Ovary (tissue), 3 donors: ENCODE data around the gene TIMP2.
"Not testable (repeated sequence)": the region's sequence is repeated elsewhere in the genome, so short reads cannot be mapped to it uniquely, and the experiment has no call there.

Experiments
- CTCF ChIP-seq, 3 donors: fragments of 450-650 bp in 2 of 3; fragments of 200-600 bp in 1 of 3; IDR thresholded peaks; one replicate each; pipeline versions ENCODE4 v1.5.1 to v1.8.0; 2016 to 2022; ENCODE audit warnings: antibody characterized with exemption in 3 of 3, mild to moderate bottlenecking in 1 of 3
- EP300 ChIP-seq: sonication (generic); formaldehyde crosslinking; IDR thresholded peaks from one replicate; pipeline ENCODE4 v1.6.1; 2017; ENCODE audit warnings: antibody characterized with exemption
- POLR2A ChIP-seq: fragments of 450-650 bp; IDR thresholded peaks from one replicate; pipeline ENCODE4 v1.6.1; 2017; ENCODE audit warnings: antibody characterized with exemption, mild to moderate bottlenecking, moderate library complexity
- donor health status: DM: no; HTN: no; CAD: no.

GRCh38 chr17:78867046-78867445, 58.1 kb downstream of the TIMP2 start:
- not testable (repeated sequence) for TF ChIP-seq CTCF (IDR thresholded peaks at IDR 0.05); POLR2A; EP300
